ENCODE measurements around the gene MTRR.
"Not testable (repeated sequence)": the region's sequence is repeated elsewhere in the genome, so short reads cannot be mapped to it uniquely, and the experiment has no call there.

MTRR gene

GRCh38 chr5:7902666-7903625 is 34.0 kb downstream of the MTRR start:
- DNase-seq, result no peak

- no peak for DNase-seq
Observed at GRCh38 chr5:7904170-7904569, 35.2 kb downstream of the MTRR start.

- no peak for DNase-seq
Observed at GRCh38 chr5:7907612-7908011, 38.7 kb downstream of the MTRR start.

GRCh38 chr5:7908317-7908716 is 39.4 kb downstream of the MTRR start:
- DNase-seq, result no peak

GRCh38 chr5:7910738-7911428 is 41.9 kb downstream of the MTRR start:
- DNase-seq, result no peak

GRCh38 chr5:7911429-7911771 is 42.5 kb downstream of the MTRR start:
- DNase-seq, result not testable (repeated sequence)

- no peak for DNase-seq
Observed at GRCh38 chr5:7916171-7916804, 47.3 kb downstream of the MTRR start.

GRCh38 chr5:7917130-7918123 is 48.5 kb downstream of the MTRR start:
- DNase-seq, result no peak

GRCh38 chr5:7925961-7926695 is 57.2 kb downstream of the MTRR start:
- no peak for DNase-seq

- DNase-seq, result no peak
Observed at GRCh38 chr5:7926720-7927119, 57.8 kb downstream of the MTRR start.

- peak; percentile 58 for DNase-seq
Observed at GRCh38 chr5:7927466-7928375, 58.8 kb downstream of the MTRR start.

- no peak for DNase-seq
Observed at GRCh38 chr5:7930011-7930410, 61.1 kb downstream of the MTRR start.

GRCh38 chr5:7941692-7942091 is 72.7 kb downstream of the MTRR start:
- no peak for DNase-seq

GRCh38 chr5:7947301-7947700 is 78.4 kb downstream of the MTRR start:
- DNase-seq, result no peak

All from SHP77 treated with DMSO at 0.1 percent for 48 hours (cell line).